KMS-11 (cell line): ENCODE data around the gene ZXDC.

Source experiments
- H2AFZ ChIP-seq: fragments of 200-600 bp; sonication (generic); 2 replicates; pipeline ENCODE4 v1.6.1; 2016; ENCODE audit warnings: antibody characterized with exemption, mixed run types, low read depth
- H3K27ac ChIP-seq: fragments of 200-600 bp; sonication (generic); 2 replicates; pipeline ENCODE4 v1.6.1; 2016; ENCODE audit warnings: mild to moderate bottlenecking, mixed run types
- H3K27me3 ChIP-seq: fragments of 200-600 bp; sonication (generic); 2 replicates; pipeline ENCODE4 v1.6.1; 2017; ENCODE audit warnings: mild to moderate bottlenecking, low read depth, mixed run types, moderate library complexity; ENCODE audit not compliant: insufficient read depth
- H3K36me3 ChIP-seq: fragments of 200-600 bp; sonication (generic); 2 replicates; pipeline ENCODE4 v1.6.1; 2017; ENCODE audit warnings: mild to moderate bottlenecking, mixed run types; ENCODE audit not compliant: insufficient read depth
- H3K4me1 ChIP-seq: fragments of 200-600 bp; sonication (generic); 2 replicates; pipeline ENCODE4 v1.6.1; 2016; ENCODE audit warnings: mild to moderate bottlenecking, low read depth, mixed run types; ENCODE audit not compliant: poor library complexity, severe bottlenecking
- H3K4me2 ChIP-seq: fragments of 200-600 bp; sonication (generic); 2 replicates; pipeline ENCODE4 v1.7.0; 2016; ENCODE audit warnings: mild to moderate bottlenecking, mixed run types
- H3K4me3 ChIP-seq: fragments of 200-600 bp; sonication (generic); IDR thresholded peaks from 2 replicates; pipeline ENCODE4 v1.6.1; 2017; ENCODE audit warnings: low read depth, low read length, mixed read lengths; ENCODE audit not compliant: insufficient read depth
- H3K79me2 ChIP-seq: fragments of 200-600 bp; sonication (generic); 2 replicates; pipeline ENCODE4 v1.6.1; 2016; ENCODE audit warnings: low read depth, mixed run types; ENCODE audit not compliant: insufficient read depth
- H3K9ac ChIP-seq: fragments of 200-600 bp; sonication (generic); 2 replicates; pipeline ENCODE4 v1.6.1; 2016; ENCODE audit warnings: mild to moderate bottlenecking, mixed run types
- H4K20me1 ChIP-seq: fragments of 200-600 bp; sonication (generic); 2 replicates; pipeline ENCODE4 v1.6.1; 2016; ENCODE audit warnings: mild to moderate bottlenecking, mixed run types; ENCODE audit not compliant: insufficient read depth
- TF ChIP-seq, protein P1 (sequence below): fragments of 200-600 bp; sonication (generic); conservative IDR thresholded peaks from 2 replicates; pipeline ENCODE4 v1.6.1; 2017; ENCODE audit warnings: low read depth, mild to moderate bottlenecking, antibody characterized with exemption, low read length, moderate library complexity, mixed read lengths

Gene ZXDC

DNA sequence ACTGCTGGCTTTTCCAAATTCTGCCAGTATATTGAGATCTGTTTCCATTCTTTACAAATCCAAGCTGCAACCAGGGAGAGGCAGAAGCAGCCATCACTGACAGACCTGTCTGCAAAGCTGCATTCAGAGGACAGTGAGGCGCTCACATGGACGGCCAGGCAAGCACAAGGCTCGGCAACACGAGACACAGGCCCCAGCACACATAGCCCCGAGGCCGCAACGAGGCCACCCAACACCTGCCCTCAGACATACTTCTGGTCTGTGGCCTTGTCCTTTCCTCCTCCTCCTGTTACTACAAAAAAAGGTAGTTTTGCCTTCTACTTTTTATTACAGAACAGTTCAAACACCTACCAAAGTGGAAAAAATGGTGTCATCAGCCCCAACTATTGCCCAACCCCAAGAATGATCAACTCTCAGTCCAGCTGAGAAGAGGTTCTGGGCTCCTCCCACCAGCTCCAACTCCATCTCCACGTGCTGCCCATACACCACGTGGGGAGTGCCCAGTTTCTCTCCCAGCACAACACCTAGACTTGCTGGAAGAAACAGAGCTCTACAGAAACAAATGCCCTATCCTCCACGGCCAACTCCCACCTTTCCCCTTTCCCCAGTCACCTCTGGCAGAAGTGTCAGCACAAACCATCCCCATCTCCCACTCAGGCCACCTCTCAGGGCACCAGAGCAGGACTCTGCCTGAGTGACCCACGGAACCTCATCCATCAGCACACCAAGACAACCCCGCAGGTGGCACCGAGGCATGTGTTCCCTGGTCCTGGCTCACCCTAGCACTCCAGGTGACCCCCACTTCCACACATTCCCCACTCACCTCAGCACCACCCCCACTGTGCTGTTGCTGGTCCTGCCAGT is 7.4 kb downstream of the ZXDC start:
- Histone ChIP-seq H3K4me3 (no peak overlapping the region), H3K4me1 (peaks cover 7% of the 10 kb centered on the region), H3K27me3 (no peaks in the 10 kb centered on the region), H2AFZ (no peak overlapping the region), H4K20me1 (no peaks in the 10 kb centered on the region), H3K27ac (no peak overlapping the region), H3K79me2 (peaks cover 32% of the 10 kb centered on the region), H3K36me3 (peaks cover 10% of the 10 kb centered on the region; the same call in 1 of the 2 replicates), H3K4me2 (no peak overlapping the region), H3K9ac (no peak overlapping the region)
- TF ChIP-seq, protein P1, sequence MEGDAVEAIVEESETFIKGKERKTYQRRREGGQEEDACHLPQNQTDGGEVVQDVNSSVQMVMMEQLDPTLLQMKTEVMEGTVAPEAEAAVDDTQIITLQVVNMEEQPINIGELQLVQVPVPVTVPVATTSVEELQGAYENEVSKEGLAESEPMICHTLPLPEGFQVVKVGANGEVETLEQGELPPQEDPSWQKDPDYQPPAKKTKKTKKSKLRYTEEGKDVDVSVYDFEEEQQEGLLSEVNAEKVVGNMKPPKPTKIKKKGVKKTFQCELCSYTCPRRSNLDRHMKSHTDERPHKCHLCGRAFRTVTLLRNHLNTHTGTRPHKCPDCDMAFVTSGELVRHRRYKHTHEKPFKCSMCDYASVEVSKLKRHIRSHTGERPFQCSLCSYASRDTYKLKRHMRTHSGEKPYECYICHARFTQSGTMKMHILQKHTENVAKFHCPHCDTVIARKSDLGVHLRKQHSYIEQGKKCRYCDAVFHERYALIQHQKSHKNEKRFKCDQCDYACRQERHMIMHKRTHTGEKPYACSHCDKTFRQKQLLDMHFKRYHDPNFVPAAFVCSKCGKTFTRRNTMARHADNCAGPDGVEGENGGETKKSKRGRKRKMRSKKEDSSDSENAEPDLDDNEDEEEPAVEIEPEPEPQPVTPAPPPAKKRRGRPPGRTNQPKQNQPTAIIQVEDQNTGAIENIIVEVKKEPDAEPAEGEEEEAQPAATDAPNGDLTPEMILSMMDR = no peak

DNA sequence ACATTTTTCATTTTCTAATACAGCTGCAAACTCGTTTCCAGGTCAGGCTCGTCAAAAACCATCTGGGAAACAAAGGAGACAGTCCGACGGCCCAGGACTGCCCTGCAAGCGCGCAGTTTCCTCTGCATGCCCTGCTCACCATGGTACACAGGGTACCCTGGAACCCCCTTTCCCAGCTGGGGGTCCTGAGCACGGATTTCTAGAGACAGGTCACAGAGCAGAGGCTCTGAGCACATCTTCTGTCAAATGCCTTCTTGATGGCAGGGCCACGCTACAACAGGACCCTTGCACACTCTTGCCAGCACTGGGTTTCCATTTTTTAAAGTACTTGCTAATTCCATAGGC is 8.1 kb downstream of the ZXDC start:
- TF ChIP-seq, protein P1 = no peak
- H3K4me1 ChIP-seq = peaks cover 2% of the 10 kb centered on the region
- peaks cover 25% of the 10 kb centered on the region for H3K79me2 ChIP-seq
- no peak overlapping the region for H3K9ac ChIP-seq
- no peak overlapping the region for H3K27ac ChIP-seq
- no peak overlapping the region for H2AFZ ChIP-seq
- no peak overlapping the region for H3K4me2 ChIP-seq
- H3K36me3 ChIP-seq = peaks cover 10% of the 10 kb centered on the region; the same call in 1 of the 2 replicates
- H4K20me1 ChIP-seq = no peaks in the 10 kb centered on the region
- H3K27me3 ChIP-seq = no peaks in the 10 kb centered on the region
- no peak overlapping the region for H3K4me3 ChIP-seq

DNA sequence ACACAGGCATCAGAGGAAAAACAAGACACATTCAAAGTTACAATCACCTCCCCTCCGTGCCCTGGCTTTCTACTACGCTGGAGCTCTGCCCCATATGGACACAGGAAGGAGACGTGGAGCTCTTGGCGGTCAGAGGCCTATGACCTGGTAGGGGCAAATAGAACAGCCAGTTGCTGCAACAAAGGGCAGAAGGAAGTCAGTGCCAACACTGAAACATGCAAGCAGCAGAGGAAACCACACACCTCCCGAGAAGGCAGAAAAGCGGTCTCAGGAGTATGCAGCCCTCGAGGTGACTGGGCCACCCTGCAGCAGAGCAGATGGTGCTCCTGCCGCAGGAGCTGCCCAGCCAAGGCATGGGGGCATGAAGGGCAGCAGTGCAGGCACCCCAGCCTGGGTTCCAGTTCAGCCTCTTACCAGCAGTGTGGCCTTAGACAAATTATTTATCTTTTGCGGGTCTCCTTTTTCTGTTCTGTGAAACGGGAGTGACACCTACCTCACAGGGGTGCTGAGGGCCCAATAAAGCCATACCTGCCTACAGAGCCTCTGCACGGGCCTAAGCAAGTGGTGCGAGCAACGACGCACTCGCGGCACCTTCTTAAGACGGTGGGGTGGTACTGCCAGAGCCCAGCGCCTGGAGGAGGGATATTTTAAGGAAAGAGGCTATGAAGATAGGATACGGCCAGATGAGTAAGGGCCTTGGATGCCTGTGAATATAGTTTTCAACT is 8.6 kb downstream of the ZXDC start:
- no peak overlapping the region for H2AFZ ChIP-seq
- H3K27me3 ChIP-seq = no peaks in the 10 kb centered on the region
- no peaks in the 10 kb centered on the region for H4K20me1 ChIP-seq
- no peak overlapping the region for H3K4me2 ChIP-seq
- no peak overlapping the region for H3K27ac ChIP-seq
- no peak overlapping the region for H3K4me3 ChIP-seq
- H3K9ac ChIP-seq = no peak overlapping the region
- peaks cover 10% of the 10 kb centered on the region; the same call in 1 of the 2 replicates for H3K36me3 ChIP-seq
- no peaks in the 10 kb centered on the region for H3K4me1 ChIP-seq
- TF ChIP-seq, protein P1 = no peak
- H3K79me2 ChIP-seq = peaks cover 21% of the 10 kb centered on the region

GRCh38 chr3:126465928-126466544 is 9.7 kb downstream of the ZXDC start:
- TF ChIP-seq, protein P1 = no peak
- Histone ChIP-seq H3K4me2 (no peak overlapping the region), H4K20me1 (no peaks in the 10 kb centered on the region), H3K27ac (no peak overlapping the region), H3K9ac (no peak overlapping the region), H3K36me3 (peaks cover 9% of the 10 kb centered on the region; the same call in 1 of the 2 replicates), H3K4me1 (no peaks in the 10 kb centered on the region), H3K4me3 (no peak overlapping the region), H3K79me2 (peaks cover 14% of the 10 kb centered on the region), H2AFZ (no peak overlapping the region), H3K27me3 (no peaks in the 10 kb centered on the region)
